ENCODE measurements around the gene MOB1B.
"Not testable (repeated sequence)": the region's sequence is repeated elsewhere in the genome, so short reads cannot be mapped to it uniquely, and the experiment has no call there.

MOB1B gene

DNA sequence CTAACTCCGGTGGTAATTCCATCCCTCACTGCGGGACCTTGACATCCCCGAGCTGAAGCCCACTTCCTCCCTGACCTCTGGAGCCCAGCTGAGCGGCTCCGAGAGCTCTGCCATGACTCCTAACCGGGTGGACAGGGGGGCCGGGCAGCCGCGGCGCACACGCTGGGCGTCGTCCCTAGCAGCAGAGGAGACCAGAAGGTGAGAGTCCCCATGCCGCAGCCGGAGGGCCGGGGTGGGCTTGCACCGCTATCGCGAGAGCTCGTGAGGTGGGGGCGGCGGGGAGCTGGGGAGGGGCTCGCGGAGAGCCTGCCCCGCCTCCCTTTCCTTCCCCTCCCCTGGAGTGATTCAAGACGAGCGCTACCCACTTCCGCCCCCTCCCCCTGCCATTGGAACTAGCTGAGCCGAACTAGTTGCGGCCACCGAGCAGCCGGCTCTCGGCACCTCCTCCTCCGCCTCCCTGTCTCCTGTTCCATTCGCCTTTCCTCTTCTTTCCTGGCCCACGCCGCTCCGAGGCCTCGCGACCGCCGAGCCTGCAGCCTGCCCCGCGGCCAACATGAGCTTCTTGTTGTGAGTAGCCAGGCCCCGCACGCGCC is at the start of gene MOB1B:
Gene MOB1B, plus strand, starts transcription at position 386 of the 593 bp plus-strand sequence. Its CDS starts 168 bp downstream, at position 554.
- DNase-seq (ENCODE audit: low read depth, low spot score) = peak; percentile 70

DNA sequence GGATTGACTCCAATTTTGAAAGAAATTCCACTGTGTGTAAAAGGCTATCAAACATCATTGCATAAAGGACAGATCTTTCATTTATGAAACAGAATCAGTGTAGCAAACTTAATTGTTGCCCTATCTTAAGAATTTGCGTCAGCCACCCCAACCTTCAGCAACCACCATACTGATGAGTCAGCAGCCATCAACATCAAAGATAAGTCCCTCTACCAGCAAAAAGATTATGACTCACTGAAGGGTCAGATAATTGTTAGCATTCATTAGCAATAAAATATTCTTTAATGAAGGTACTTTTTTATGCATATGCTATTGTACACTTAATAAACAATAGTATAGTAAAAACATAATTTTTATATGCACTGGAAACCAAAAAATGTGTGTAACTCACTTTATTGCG is 46.7 kb upstream of the MOB1B start:
- no peak for DNase-seq (ENCODE audit: low read depth, low spot score)

DNA sequence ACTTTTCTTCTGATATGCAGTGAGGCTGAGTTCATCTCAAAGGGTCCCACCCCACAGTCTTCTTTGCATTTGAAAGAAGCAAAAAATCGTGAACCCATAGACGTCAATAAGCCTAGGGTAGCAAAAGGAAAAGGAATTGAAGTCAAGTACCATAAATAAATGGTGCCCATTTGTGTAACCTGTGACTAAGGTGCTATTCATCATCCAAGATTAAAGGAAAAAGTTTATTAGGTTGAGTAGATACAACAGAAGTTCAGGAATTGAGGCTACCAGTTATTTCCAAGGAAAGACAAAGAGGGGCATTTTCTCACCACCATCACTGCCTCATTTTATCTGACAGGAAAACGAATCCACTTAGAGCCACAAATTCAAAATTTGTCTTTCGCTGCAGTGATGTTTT is 43.7 kb upstream of the MOB1B start:
- no peak for DNase-seq (ENCODE audit: low read depth, low spot score)

DNA sequence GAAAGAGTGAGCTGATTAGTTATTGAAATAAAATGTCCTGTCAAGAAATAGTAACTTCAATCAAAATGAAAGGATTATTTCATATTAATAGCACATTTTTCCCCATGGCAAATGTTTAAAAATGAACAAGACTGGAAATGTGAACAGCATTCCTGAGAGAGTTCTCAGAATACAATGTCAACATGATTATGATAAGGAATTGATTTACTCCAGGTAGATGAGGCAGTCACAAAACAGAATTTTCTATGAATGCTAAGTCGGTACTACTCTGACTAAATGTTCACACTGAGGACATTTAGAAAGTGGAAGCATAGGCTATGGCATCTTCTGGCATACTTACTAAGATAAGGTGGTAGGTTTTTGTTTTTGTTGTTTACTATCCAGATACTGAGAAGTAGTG is 43.1 kb upstream of the MOB1B start:
- no peak for DNase-seq (ENCODE audit: low read depth, low spot score)

DNA sequence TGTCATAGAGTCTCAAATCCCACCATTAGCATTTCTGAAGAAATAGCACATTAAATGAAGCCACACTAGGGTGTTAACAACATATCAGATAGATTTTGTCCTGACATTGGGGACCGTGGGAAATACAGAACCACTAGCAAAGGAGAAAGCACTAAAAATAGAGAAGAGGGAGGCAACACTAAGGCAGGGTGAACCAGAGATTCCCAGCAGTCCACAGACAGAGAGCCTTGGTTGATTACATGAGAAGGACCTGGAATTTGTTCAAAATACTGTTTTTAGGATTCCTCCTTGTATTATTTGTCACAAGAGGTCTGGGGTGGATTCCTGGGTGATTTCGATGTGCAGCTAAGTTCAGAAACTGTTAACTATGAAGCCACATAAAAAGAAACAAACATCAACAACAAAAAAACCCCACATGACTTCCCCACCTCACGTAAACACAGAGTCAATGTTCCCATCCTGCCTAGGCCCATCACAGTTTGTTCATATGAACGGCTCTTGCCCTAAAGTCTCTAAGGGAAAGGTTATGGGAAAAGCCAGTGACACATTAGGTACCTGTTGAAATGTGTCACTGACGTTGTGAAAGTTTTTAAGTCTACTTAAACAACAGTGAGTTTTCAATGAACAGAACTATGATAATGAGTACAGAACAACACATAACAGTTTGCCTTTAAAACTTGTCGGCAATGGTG is 38.9 kb upstream of the MOB1B start:
- no peak for DNase-seq (ENCODE audit: low read depth, low spot score)

DNA sequence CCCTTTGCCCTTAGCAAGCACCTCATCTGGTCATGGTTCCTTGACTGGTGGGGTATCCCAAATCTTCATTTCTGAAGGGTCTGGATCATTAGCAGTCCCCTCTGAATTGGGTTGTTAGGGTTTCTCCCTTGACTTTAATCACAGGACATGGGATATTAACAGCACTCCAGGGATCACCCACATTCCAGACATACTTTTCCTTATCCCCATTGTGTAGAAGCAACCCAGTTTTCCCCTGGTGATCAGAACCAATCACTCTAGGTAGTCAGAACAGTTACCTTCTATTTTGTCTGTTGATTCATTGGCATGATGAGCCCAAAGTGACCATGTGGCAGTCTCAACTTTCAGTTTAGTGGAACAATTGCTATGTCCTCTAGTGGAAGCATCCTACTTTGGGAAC is 33.4 kb upstream of the MOB1B start:
- DNase-seq (ENCODE audit: low read depth, low spot score) = no peak

DNA sequence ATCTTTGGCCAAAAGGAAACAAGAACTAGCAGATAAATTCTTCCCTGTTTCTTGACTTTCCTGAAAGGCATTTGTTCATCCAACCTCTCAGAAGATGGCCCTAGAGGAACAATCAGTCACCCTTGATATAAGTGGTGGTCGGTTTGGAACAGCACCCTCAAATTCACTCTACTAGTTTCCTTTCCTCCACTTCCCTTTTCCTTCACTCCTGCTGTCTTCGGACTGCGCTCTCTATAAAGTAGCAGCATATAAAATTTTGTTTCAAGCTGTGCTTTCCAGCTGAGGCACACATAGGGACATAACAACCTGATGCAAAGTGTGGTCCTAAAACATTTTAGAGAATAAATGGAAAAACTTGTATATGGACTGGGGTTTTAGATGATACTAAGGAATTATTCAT is 29.0 kb upstream of the MOB1B start:
- DNase-seq (ENCODE audit: low read depth, low spot score) = no peak

DNA sequence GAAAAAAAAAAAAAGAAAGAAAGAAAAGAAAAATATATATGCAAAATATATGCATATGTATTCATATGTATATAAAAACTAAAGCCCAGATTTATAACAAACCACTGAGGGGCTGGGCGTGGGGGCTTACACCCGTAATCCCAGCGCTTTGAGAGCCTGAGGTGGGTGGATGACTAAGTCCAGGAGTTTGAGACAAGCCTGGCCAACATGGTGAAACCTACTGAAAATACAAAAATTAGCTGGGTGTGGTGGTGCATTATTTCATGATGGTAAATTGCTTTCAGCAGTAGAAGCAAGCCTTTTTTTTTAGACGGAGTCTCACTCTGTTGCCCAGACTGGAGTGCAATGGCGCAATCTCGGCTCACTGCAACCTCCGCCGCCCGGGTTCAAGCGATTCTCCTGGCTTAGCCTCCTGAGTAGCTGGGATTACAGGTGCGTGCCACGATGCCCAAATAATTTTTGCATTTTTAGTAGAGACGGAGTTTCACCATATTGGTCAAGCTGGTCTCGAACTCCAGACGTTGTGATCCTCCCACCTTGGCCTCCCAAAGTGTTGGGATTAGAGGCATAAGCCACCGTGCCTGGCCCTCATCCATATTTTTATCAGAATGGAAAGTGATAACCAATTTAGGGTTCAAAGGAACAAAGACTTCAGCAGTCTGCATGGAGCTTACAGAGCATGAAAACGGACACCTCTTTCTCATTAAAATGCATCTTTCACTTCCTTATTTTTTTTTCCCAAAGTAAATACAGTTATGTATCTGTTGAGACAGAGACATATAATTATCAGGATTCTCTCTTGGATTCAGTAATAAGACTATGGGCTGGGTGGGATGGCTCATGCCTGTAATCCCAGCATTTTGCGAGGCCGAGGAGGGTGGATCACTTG is 27.7 kb upstream of the MOB1B start:
- no peak for DNase-seq (ENCODE audit: low read depth, low spot score)

DNA sequence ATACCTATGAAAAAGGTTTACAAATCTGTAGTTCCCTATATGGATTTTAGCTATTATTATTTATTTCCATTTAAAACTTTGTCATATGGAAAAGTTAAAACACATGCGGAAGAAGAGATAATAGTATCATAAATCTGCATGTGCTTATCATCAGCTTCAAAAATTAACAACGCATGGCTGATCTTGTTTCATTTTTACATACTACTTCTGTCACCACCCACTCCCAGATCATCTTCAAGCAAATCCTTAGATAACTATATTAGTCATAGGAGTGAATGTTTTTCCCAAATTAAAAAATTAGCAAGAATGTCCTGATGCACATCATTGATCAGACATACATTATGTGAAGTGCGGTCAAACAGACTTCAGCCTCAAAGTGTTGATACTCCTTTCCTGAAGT is 24.6 kb upstream of the MOB1B start:
- DNase-seq (ENCODE audit: low read depth, low spot score) = no peak

DNA sequence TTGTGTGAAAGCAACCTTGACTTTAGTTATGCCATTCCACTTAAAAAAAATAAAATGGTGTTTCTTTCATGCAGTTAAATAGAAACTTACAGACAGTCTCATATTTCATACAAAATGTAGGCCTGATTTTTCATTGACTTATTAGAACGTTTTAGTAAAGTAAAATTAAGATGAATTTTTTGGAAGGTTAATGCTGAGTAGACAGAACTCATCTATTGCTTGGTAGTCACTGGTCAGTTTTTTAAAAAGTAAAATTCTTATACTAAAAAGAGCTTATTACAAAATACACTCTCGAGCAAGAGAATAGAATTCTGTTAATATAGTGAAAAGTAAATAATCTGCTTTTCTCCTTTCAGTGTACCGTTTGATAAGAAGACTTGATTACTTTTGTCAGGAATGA is 21.4 kb upstream of the MOB1B start:
- no peak for DNase-seq (ENCODE audit: low read depth, low spot score)

DNA sequence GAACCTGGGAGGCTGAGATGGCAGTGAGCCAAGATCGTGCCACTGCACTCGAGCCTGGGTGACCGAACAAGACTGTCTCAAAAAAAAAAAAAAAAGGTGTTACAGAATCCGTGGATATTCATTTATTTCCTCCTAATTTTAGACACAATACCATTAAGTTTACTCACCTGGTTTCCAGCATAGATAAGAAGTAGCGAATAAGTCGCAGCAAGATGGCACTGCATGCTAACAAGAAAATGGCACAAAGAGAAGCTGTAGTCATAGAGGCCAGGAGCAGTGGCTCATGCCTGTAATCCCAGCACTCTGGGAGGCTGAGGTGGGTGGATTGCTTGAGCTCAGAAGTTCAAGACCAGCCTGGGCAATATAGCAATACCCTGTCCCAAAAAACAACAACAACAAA is 17.0 kb upstream of the MOB1B start:
- DNase-seq (ENCODE audit: low read depth, low spot score) = no peak

DNA sequence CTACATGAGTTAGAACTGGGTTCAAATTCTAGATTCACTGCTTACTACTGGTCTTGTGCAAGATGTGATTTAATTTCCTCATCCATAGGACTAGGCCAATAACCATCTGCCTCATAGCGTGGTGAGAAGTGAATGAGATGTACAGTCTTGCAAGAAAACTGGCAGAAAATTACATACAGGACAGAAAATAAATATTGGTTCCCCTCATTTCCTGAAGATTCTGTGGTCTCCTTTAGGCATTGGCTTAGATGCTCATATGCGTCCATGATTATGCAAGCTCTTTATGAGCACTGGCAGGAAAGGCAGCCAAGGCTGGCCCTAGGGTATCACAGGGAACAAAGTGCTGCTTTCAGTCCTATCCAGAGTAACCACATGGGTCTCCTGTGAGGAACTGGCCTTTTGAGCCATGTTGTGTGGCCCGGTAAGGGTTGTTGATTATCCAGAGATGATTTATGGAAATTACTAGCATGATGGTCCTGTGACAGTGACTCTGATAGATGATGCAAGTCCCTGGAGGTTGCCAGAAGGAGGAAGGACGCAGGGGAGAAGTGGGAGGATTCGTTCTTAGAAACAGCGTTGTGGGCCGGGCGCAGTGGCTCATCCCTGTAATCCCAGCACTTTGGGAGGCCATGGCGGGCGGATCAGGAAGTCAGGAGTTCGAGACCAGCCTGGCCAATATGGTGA is 9.9 kb upstream of the MOB1B start:
- no peak for DNase-seq (ENCODE audit: low read depth, low spot score)

DNA sequence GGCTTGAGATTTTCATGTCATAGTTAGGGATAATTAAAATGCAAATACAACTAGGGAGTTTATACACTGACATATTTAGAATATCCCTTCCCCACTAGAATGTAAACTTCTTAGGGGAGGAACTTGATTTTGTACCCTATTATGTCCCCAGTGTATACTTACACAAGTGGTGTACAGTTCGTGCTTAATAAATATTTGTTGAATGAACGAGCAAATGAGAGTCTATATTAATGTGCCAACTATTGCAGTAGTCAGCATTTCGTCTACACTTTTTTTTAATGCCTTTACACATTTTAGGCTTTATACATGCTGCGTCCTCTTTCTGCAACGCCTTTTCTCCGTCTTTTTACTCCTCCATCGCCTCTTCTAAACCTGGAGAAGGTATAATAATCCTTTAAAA is 8.4 kb upstream of the MOB1B start:
- no peak for DNase-seq (ENCODE audit: low read depth, low spot score)

DNA sequence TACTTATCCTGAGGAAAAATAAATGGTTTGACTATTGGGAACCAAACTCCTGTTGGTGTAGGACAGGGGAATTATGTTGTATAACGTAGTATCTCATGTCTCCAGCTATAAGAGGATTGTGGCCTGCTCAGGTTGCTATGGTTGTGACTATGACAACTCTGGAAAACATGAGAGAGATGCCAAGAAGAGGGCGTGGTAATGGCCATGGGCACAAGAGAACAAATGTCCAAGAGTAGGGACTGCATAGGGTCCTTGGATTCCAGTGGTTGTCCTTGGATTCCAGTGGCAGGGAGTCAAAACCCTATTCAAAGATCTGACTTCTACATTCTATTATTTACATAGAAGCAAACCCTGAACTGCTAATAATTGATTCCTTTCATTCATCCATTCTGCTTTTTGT is 6.8 kb upstream of the MOB1B start:
- DNase-seq (ENCODE audit: low read depth, low spot score) = no peak

DNA sequence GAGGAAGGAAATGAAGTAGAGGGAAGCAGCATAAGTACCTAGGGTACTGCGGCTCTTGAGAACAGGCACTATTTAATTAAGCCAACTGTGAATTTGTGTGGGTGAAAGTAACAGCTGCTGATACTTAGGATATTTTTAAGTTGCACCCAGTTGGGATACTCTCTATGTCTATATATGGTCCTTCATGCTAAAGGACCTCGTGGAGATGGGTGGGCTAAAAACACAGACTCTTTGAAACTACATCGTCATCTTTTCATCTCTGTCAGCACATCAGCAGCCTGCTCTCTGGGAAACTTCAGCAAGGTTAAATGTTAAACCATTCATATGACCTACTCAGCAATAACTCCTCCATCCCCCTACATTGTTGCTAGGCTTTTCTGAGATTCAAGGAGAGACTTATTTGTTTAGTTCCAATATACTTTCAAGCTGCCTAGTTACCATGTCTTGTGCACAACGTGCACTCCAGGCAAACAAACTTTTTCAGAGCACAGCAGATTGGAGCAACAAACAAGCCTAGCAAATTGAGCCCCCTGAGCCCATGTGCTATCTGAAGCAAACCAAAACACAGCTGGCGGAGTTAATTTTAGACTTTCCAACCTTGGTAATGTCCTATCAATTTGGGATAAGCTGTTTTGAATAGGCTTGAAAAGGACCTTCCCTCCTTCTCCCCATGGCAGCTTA is 6.2 kb upstream of the MOB1B start:
- DNase-seq (ENCODE audit: low read depth, low spot score) = no peak

DNA sequence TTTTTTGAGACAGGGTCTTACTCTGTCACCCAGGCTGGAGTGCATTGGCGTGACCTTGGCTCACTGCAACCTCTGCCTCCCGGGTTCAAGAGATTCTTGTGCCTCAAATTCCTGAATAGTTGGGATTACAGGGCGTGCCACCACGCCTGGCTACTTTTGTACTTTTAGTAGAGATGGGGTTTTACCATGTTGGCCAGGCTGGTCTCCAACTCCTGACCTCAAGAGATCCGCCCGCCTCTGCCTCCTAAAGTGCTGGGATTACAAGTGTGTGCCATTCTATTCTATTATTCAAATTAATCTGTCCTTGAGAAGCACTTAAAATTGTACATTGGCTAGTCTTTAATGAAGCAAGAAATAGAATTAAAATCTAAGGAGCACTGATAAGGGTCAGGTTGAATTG is 3.6 kb upstream of the MOB1B start:
- DNase-seq (ENCODE audit: low read depth, low spot score) = not testable (repeated sequence)

DNA sequence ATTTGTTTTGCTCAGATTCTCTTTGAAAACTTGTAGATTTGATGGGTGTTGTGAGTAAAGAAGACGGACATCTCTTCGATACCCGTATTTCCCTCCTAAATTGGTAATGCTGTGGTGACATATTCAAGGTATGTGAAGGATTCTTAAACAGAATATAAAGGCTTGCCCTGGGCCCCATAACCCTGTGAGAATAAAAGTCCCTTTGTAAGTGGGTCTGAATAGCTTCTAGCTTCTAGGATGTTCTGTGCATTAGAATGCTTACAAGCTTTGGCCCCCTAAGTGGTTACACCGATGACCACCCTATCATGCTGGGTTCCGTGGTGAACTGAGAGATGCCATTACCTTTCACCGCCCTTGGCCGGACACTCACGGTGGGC is 574 bp upstream of the MOB1B start:
- DNase-seq (ENCODE audit: low read depth, low spot score) = no peak

DNA sequence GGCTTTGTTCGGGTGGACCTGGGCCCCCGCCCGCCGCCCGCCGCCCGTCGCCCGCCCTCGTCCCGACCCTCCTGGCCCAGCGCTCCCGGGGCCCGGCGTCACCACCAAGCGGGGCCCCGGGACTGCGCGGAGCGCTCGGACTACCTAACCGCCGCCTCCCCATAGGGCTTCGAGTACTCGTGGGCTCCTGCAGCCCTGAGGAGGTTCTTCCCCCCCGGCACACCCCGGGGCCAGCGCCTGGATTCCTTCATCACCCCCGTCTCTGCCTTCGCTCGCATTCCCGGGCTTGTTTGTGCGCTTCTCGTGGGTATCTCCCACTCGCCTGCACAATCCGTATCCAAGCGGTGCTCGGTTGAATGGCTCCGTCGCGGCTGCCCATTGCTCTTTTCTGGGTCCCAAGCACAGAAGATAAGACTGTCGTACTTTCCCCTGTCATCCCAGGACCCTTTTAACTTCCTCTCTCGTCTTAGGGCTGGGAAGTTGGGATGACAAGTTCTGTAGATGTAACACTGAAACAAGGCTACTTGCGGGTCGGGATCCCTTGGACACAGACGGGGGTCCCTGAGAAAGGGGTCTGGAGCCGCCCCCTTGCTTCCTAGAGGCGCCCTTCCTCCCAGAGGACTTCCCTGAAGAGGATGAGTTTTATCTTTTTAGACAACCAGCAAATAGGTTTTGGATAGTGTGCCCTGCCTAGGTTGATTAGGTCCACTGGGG is 565 bp downstream of the MOB1B start:
- no peak for DNase-seq (ENCODE audit: low read depth, low spot score)

DNA sequence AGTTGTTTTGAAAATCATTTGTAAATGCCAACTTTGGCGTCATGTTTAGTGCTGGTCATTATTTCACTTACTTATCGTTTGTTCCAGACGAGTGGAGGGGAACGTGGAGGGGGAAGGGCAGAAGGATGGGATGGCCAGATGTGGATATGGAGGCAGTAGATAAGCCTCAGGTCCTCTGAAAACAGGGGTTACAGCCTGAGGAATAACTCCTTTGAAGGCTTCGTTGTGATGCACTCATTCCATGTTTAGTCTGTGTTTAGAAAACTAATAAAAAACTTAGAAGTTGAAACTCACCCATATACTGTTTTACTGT is 1.1 kb downstream of the MOB1B start:
- no peak for DNase-seq (ENCODE audit: low read depth, low spot score)

DNA sequence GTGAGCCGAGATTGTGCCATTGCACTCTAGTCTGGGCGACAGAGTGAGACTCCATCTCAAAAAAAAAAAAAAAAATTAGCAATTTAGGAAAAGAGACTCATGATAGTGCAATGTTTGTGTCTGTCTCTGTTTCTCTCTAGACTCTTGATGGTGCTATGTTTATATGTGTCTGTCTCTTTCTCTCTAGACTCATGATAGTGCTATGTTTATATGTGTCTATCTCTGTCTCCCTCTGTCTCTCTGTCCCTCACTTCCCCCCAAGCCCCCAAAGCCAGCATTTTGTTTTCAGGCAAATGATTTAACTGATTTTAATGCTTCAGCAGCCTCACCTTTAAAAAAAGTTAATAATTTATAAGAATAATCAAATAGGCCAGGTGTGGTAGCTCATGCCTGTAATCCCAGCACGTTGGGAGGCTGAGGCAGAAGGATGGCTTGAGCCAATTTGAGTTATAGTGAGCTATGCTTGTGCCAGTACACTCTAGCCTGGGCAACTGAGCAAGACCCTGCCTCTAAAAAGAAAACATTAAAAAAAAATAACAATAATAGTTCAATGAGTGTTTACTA is 6.9 kb downstream of the MOB1B start:
- DNase-seq (ENCODE audit: low read depth, low spot score) = no peak

DNA sequence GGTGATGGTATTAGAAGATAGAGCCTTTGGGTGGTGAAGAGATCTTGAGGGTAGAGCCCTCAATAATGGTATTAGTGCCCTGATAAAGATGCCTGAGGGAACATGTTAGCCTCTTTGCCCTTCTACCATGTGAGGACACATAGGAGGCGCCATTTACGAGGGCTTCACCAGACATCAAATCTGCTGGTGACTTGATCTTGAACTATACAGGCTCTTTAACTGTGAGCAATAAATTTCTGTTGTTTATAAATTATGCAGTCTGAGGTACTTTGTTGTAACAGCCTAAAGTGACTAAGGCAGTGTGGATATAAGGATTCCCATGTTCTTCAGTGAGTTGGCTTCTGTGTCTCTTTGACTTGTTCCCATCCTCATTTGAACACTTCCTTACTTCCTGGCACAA is 11.8 kb downstream of the MOB1B start:
- DNase-seq (ENCODE audit: low read depth, low spot score) = no peak

Measured in activated CD4-positive, CD25-positive, alpha-beta regulatory T cell treated with anti-CD3 and anti-CD28 coated beads, Interleukin-2, amount 50 U/mL, for 16 hours (primary cell).